Middle frontal gyrus (tissue), 1 donor: ENCODE data around the gene IGSF21.

Experiments used
- DNase-seq: peaks from one replicate; pipeline ENCODE4 v3.0.0-alpha.2; 2015; ENCODE audit warnings: low spot score; ENCODE audit errors: extremely low spot score

Gene IGSF21

DNA sequence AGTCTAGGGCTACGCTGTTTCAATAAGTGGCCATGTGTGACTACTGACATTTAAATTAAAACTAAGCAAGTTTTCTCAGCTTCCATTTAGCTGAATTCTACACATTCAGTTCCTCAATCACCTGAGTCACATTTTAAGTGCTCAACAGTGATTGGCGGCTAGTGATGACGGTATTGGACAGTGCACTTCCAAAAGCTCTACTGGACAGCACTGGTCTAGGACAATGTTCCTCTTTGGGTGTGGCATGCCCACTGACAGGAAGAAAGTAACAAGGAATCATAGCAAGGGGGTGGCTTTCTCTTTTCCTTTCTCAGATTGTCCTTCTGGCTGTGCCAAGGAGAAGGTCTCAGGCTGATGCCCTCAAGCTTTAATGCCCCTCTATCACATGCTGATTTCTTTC lies 11.7 kb downstream of the IGSF21 start:
- DNase-seq, result no peak

- DNase-seq, result no peak
These were observed 12.3 kb downstream of the IGSF21 start for GRCh38 chr1:18119771-18120377.

GRCh38 chr1:18120638-18121037 lies 13.0 kb downstream of the IGSF21 start:
- DNase-seq, result no peak

DNA sequence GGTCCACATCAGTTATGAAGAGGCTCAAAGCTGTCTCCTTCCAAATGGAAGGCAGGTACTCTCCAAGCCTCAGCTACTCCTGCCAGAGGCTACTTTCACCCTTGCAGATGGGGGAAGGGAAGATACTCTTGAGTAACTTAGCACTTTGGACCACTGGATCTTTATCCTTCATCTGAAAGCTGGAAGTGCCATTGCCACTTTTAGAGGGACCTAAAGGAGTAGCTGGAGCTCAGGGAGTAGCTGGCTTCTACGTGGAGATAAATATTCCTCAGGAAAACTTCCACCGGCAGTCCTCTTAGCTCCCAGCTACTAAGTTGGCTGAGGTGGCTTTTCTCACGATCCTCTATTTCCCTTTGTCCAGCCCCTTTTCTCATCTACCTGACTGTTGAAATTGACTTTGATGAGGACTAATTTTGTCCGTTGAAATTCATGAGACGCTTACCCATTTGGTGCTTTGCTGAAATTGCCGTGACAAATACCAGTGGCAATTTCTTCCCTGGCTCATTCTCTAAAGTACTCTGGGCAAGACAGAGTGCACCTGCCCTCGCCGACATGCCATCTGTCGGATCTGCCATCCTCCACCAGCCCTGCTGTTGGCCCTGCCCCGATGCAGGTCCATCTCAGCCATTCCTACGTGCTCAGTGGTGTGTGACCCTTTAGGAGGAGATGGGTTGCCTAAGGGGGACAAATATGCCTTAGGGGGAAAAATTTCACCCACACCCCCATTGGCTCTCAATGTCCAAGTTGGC lies 13.6 kb downstream of the IGSF21 start:
- DNase-seq, result no peak

DNA sequence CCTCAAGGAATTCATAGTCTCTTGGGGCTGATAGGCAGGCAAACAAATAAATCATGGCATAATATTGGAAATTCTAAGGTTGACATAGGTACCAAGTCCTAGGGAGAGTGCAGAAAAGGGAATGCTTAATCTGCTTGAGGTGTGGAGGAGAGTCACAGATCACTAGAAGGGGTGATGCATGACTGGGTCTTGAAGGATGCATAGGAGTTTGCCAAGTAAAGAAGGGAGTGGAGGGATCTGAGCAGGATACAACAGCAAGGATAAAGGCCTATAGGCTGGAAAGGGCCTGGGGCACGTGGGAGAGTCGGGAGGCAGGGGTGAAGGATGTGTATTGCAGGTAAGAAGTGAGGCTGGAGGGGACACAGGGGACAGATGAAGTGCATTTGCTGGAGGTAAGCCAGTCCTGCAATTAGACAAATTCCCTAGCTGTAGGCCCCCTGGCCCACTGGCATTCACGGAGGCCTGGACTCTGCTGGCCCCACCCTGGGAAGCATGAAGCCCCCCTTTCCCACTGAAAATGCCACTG lies 15.9 kb downstream of the IGSF21 start:
- no peak for DNase-seq

DNA sequence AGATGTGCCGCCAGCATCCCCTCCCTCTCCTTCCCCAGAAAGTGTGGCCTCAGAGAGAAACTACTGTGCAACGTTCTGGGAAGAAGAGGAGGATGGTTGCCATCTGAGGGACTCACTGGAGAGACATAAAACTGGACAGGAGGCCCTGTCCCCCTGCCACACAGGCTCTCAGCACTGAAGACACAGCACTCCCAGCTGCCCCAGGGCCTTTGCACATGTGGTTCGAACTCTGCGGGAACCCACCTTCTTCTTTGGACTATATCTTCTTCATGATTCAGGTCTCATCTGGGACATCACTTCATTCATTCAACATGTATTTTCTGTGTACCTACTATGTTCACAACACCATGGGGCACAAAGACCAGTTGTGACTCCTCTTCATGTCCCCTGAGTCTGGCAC lies 17.4 kb downstream of the IGSF21 start:
- no peak for DNase-seq

DNA sequence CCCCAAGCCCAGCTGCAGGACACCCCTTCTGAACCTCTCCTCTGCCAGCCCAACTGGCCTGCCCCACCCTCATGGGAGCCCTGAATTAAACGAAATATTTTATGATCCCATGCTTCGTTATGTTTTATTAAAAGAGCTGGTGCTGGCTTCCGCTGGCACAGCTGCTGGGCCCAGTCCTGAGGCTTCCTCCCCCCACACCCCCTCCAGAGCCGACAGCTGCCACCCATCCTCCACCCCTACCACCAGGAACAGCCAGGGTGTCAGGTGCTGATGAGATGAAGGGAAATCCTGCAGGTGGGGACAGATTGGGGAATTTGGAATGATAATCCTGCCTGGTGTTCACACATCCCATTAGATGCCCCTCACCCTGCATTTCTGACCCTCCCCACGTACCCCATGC lies 19.0 kb downstream of the IGSF21 start:
- no peak for DNase-seq

GRCh38 chr1:18128298-18128697 lies 20.7 kb downstream of the IGSF21 start:
- DNase-seq, result no peak

- DNase-seq, result no peak
These were observed 22.8 kb downstream of the IGSF21 start for GRCh38 chr1:18130356-18130755.

GRCh38 chr1:18132022-18132710 lies 24.6 kb downstream of the IGSF21 start:
- no peak for DNase-seq

- DNase-seq, result no peak
These were observed 25.3 kb downstream of the IGSF21 start for GRCh38 chr1:18132711-18133541.

GRCh38 chr1:18134324-18135046 lies 26.9 kb downstream of the IGSF21 start:
- no peak for DNase-seq

DNA sequence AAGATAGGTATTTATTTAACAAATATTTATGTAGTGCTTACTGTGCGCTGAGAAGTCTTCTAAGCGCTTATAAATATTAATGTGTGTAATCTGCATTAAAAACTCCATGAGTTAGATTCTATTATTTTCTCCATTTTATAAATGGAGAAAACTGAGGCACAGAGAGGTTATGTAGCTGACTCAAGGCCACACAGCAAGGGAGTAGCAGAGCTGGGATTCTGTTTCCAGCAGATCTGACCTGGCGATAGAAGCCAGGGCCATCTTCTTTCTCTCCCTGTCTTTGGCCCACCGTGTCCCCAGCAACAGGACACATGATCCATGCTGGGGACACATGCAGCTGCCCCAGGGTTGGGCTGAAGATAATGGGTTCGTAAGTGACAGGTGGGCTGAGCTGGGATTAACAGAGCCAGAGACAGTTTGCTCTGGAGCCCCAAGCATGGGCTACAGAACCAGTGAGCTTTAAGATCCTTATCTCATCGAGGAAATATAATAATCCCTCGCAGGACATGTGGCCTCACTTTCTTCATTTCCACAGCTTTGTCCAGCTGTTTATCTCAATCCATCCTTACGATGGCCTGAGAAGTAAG lies 30.3 kb downstream of the IGSF21 start:
- no peak for DNase-seq

- no peak for DNase-seq
These were observed 31.8 kb downstream of the IGSF21 start for GRCh38 chr1:18139198-18139981.

DNA sequence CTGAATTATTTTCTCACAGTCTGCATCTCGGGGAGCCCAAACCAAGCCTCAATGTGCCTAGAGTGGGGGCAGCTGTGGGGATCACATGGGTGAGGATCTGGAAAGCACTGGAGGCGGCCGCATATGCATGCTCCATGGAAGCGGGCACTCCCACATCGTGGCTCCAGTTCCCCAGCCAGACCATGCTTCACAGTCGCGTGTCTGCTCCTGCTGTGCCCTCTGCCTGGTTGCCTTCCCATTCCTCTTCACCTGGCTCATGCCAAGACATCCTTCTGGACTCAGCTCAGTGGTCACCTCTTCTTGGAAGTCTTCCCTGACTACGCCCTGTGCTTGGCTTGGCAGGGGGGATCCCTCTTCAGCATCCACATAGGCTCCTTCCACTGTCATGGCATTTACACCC lies 32.8 kb downstream of the IGSF21 start:
- no peak for DNase-seq

DNA sequence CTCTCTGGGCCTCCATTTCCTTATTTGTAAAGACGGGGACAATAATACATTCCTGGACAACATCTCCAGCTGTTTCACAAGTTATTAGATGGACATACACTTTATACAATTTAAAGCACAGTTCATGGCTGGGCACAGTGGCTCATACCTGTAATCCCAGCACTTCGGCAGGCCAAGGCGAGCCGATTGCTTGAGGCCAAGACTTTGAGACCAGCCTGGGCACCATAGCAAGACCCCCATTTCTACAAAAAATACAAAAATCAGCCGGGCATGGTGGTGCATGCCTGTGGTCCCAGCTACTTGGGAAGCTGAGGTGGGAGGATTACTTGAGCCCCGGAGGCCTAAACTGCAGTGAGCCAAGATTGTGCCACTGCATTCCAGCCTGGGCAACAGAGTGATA lies 34.1 kb downstream of the IGSF21 start:
- no peak for DNase-seq

DNA sequence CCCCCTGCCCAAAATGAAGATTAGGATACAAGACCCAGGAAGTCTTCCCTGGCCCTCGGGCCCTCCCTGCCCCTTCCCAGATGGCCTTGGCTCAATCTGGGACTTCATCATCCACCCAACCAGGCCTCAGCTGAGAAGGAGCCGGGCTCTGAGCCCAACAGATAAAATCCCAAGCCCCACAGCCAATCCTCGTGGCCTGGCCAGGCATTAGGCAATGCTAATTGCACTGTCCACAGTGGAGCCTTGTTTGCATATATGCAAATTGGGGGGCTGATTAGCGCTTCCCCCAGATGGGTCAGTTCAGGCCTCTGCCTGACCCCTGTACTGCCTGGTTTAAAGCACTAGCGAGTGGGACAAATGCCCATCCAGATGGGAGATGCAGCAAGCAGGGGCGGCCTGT lies 34.9 kb downstream of the IGSF21 start:
- DNase-seq, result no peak

DNA sequence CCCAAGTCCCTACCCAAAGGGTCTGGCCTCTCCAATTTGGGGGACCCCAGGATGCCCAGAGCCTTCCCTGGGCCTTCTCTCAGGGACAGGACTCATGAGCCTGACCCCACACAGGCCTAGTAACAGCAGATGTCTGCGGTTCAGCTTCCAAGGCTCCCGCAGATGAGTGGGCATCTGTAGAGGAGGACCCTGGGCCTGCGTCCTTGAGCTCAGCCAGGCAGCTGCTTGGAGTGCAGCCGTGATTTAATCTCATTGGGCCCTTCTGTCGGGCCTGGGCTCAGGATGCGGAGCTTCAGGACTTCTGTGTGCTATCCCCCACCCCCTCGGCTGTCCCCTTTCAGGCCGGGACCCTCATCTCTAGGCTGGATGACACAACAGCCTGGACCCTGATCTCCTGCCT lies 35.4 kb downstream of the IGSF21 start:
- no peak for DNase-seq

DNA sequence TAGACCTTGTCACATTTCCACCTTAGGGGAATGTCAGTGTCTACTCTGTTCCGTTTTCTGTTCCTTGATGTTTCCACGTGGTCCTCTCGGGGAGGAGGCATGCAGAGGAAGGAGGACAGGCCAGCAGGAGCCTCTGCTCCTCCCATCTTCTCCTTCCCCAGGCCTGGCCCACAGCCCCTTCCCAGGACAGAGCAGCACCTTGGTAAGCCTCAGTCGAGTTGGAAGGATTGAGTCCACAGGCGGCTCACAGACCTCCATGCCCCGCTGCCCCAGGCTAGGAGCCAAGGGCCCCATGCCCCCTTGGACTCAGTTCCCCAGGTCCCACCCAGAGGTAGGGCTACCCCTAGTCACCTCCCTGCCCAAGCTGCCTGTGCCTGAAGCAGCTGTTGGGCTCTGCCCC lies 36.5 kb downstream of the IGSF21 start:
- DNase-seq, result no peak
